ENCODE data around the gene NOC2L. TPM values are rescaled to one million over a fixed set of nuclear protein-coding genes. Genes with fewer than 3 reads are reported as not detected.

Gene NOC2L
- polyA plus RNA-seq, 2 of the 4 experiments (the other 2 are of a cell fraction) = 48.4 to 73.5 TPM

GRCh38 chr1:943545-944340, 15.3 kb downstream of the NOC2L start:
- Histone ChIP-seq H3K9me3 (no peaks in the 10 kb centered on the region), H3K4me3 (peak overlapping the region; percentile 71; the same call in 2 of the 3 replicates), H3K27ac (peak overlapping the region; percentile 100), H3K4me2 (peak overlapping the region; percentile 100), H3K4me1 (peaks cover 58% of the 10 kb centered on the region)
- 40% methylated on average over 7 of the region's 27 CpGs for WGBS (ENCODE audit: missing lambda C conversion rate)
- DNase-seq (ENCODE audit: low read depth in 1 of 2, low spot score in 1 of 2) (peak in 1 of 2 experiments; percentile 46), ATAC-seq (no peak), FAIRE-seq (no peak)
- ChIA-PET CTCF (interaction anchor here (0.8 to 8.1 kb wide), 5 partner anchors 11 to 41 kb away, joined by 3 to 84 read pairs (median 6); no protein-coding TSS in a partner anchor), POLR2A (interaction anchor here (0.6 to 1.9 kb wide), 3 partner anchors 23 to 46 kb away, joined by 4 to 10 read pairs (median 7); partner anchors contain the start of gene PLEKHN1)
- TF ChIP-seq HOXB5 (CRISPR knock-in tag; IDR thresholded peaks at IDR 0.05) = no peak
- peak; percentile 24; the same call in 1 of the 2 replicates for TF ChIP-seq PBX3 (IDR thresholded peaks at IDR 0.05)
- TF ChIP-seq REST (IDR thresholded peaks at IDR 0.05) = no peak
- peak; percentile 8; the same call in 1 of the 2 replicates for TF ChIP-seq GATA3 (IDR thresholded peaks at IDR 0.05; ENCODE audit: borderline replicate concordance)
- no peak for TF ChIP-seq FOXS1 (CRISPR knock-in tag; IDR thresholded peaks at IDR 0.05)

- FAIRE-seq = no peak
- ATAC-seq = peak; percentile 19 to 32
- Histone ChIP-seq H3K9me3 (no peaks in the 10 kb centered on the region), H3K4me3 (peak overlapping the region; percentile 71), H3K4me2 (peak overlapping the region; percentile 100), H3K27ac (peak overlapping the region; percentile 100), H3K4me1 (peaks cover 66% of the 10 kb centered on the region)
- WGBS (ENCODE audit: missing lambda C conversion rate) = 14% methylated on average over 6 of the region's 27 CpGs
- CTCF ChIA-PET = interaction anchor here (0.6 to 8.1 kb wide), 8 partner anchors 9 to 41 kb away, joined by 3 to 84 read pairs (median 16); no protein-coding TSS in a partner anchor
- TF ChIP-seq JUN (IDR thresholded peaks at IDR 0.05) (peak in 1 of 2 experiments; percentile 82; a peak in 3 of 5 replicates), HOXB5 (CRISPR knock-in tag; IDR thresholded peaks at IDR 0.05) (0 out of 2 replicates have a peak, but pooled peaks have one; percentile 26), POLR2A (IDR thresholded peaks at IDR 0.05; ENCODE audit: low read length) (peak; percentile 16; the same call in 1 of the 2 replicates), FOSL2 (IDR thresholded peaks at IDR 0.05) (no peak), FOSL2 (CRISPR knock-in tag; IDR thresholded peaks at IDR 0.05) (0 out of 2 replicates have a peak, but pooled peaks have one; percentile 14), TP53 (CRISPR knock-in tag; IDR thresholded peaks at IDR 0.05) (0 out of 2 replicates have a peak, but pooled peaks have one; percentile 73), MAX (IDR thresholded peaks at IDR 0.05) (peak; percentile 73), FOSB (CRISPR knock-in tag; IDR thresholded peaks at IDR 0.05) (peak; percentile 59; the same call in 1 of the 2 replicates), JUNB (IDR thresholded peaks at IDR 0.05) (peak; percentile 31; the same call in 1 of the 2 replicates), PHF8 (IDR thresholded peaks at IDR 0.05; ENCODE audit: borderline replicate concordance, low read depth) (no peak), EP300 (IDR thresholded peaks at IDR 0.05) (peak; percentile 84 to 86; a peak in 4 of 5 replicates), MAZ (IDR thresholded peaks at IDR 0.05; ENCODE audit: borderline replicate concordance, low read depth, low read length) (no peak), GATA3 (IDR thresholded peaks at IDR 0.05; ENCODE audit: borderline replicate concordance) (peak; percentile 82), RARB (CRISPR knock-in tag; IDR thresholded peaks at IDR 0.05) (peak; percentile 63; the same call in 1 of the 2 replicates), KDM5A (IDR thresholded peaks at IDR 0.05) (no peak), EHF (CRISPR knock-in tag; IDR thresholded peaks at IDR 0.05) (no peak)
- POLR2A ChIA-PET = interaction anchor here (0.6 to 1.9 kb wide), 4 partner anchors 22 to 47 kb away, joined by 3 to 10 read pairs (median 6); partner anchors contain the start of gene PLEKHN1
- DNase-seq (ENCODE audit: low read depth in 1 of 2, low spot score in 1 of 2) = peak; percentile 58 to 95
Observed at GRCh38 chr1:942864-943533, 16.1 kb downstream of the NOC2L start.

Data from A549 (cell line).